ENCODE data around the gene EPHB1. TPM values are rescaled to one million over a fixed set of nuclear protein-coding genes. Genes with fewer than 3 reads are reported as not detected.

EPHB1 gene
- total RNA-seq, 1 experiment from 2014 or later: 0.86 TPM

GRCh38 chr3:135018149-135018923, 223.3 kb downstream of the EPHB1 start:
- POLR2A ChIA-PET: no interaction called here
- CTCF ChIA-PET: no interaction called here
- H3K27ac ChIP-seq (ENCODE audit: low read depth, low read length): no peak overlapping the region

GRCh38 chr3:135020181-135020580, 225.1 kb downstream of the EPHB1 start:
- Histone ChIP-seq H3K79me2 (ENCODE audit: insufficient read depth, low read length) (no peaks in the 10 kb centered on the region), H4K20me1 (ENCODE audit: insufficient read depth) (no peaks in the 10 kb centered on the region), H3K4me1 (ENCODE audit: control insufficient read depth in 1 of 2, insufficient read depth in 2 of 2, low read length in 2 of 2) (no peaks in the 10 kb centered on the region), H3K36me3 (ENCODE audit: control insufficient read depth in 1 of 2, insufficient read depth in 2 of 2, low read length in 2 of 2) (no peaks in the 10 kb centered on the region), H3K27ac (ENCODE audit: low read depth, low read length) (no peak overlapping the region), H3K27me3 (ENCODE audit: insufficient read depth, low read length) (0 out of 2 replicates have a peak, but pooled peaks cover 12% of the 10 kb centered on the region), H3K9ac (ENCODE audit: low read length) (no peak overlapping the region), H3K4me3 (replicated peaks in 1 of 2; ENCODE audit: low read depth in 1 of 2, low read length in 2 of 2) (no peak overlapping the region), H3K4me2 (ENCODE audit: low read length) (no peak overlapping the region), H3K9me2 (ENCODE audit: insufficient read depth) (no peaks in the 10 kb centered on the region), H3K9me3 (ENCODE audit: control insufficient read depth in 1 of 2, insufficient read depth in 1 of 2, low read depth in 1 of 2, low read length in 2 of 2) (no peaks in the 10 kb centered on the region), H2AFZ (ENCODE audit: low read depth, low read length, poor library complexity, severe bottlenecking) (no peak overlapping the region)
- ChIA-PET RAD21 (ENCODE audit: low non-redundant PET in 1 of 2, low total read pairs in 2 of 2, uncharacterized antibody in 2 of 2, unreplicated experiment in 2 of 2) (no interaction called here), POLR2A (no interaction called here), CTCF (no interaction called here)
- DNase-seq (ENCODE audit: low read depth, low spot score) (no peak), ATAC-seq (no peak)
- intact Hi-C loops (cut with micrococcal nuclease): no loop called here
- no TSS peak for BruUV-seq (replicated peaks)
- TF ChIP-seq CBX3 (IDR thresholded peaks at IDR 0.05; ENCODE audit: low read depth): no peak
- no peak for TF ChIP-seq CEBPB (IDR thresholded peaks at IDR 0.05; ENCODE audit: low read depth)
- TF ChIP-seq ELF1 (IDR thresholded peaks at IDR 0.05; ENCODE audit: borderline replicate concordance, low read depth): no peak
- no peak for TF ChIP-seq EZH2phosphoT487 (IDR thresholded peaks at IDR 0.05; ENCODE audit: borderline replicate concordance)
- TF ChIP-seq, protein P1, sequence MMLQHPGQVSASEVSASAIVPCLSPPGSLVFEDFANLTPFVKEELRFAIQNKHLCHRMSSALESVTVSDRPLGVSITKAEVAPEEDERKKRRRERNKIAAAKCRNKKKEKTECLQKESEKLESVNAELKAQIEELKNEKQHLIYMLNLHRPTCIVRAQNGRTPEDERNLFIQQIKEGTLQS (IDR thresholded peaks at IDR 0.05): no peak
- TF ChIP-seq, protein P2, sequence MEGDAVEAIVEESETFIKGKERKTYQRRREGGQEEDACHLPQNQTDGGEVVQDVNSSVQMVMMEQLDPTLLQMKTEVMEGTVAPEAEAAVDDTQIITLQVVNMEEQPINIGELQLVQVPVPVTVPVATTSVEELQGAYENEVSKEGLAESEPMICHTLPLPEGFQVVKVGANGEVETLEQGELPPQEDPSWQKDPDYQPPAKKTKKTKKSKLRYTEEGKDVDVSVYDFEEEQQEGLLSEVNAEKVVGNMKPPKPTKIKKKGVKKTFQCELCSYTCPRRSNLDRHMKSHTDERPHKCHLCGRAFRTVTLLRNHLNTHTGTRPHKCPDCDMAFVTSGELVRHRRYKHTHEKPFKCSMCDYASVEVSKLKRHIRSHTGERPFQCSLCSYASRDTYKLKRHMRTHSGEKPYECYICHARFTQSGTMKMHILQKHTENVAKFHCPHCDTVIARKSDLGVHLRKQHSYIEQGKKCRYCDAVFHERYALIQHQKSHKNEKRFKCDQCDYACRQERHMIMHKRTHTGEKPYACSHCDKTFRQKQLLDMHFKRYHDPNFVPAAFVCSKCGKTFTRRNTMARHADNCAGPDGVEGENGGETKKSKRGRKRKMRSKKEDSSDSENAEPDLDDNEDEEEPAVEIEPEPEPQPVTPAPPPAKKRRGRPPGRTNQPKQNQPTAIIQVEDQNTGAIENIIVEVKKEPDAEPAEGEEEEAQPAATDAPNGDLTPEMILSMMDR (IDR thresholded peaks at IDR 0.05 in 2 of 3, conservative IDR thresholded peaks at IDR 0.05 in 1 of 3; ENCODE audit: borderline replicate concordance in 1 of 3, insufficient read depth in 1 of 3, low read depth in 2 of 3, low read length in 2 of 3): no peak
- no peak for TF ChIP-seq ZNF274 (IDR thresholded peaks at IDR 0.05; ENCODE audit: low read depth, low read length)
- TF ChIP-seq, protein P3, sequence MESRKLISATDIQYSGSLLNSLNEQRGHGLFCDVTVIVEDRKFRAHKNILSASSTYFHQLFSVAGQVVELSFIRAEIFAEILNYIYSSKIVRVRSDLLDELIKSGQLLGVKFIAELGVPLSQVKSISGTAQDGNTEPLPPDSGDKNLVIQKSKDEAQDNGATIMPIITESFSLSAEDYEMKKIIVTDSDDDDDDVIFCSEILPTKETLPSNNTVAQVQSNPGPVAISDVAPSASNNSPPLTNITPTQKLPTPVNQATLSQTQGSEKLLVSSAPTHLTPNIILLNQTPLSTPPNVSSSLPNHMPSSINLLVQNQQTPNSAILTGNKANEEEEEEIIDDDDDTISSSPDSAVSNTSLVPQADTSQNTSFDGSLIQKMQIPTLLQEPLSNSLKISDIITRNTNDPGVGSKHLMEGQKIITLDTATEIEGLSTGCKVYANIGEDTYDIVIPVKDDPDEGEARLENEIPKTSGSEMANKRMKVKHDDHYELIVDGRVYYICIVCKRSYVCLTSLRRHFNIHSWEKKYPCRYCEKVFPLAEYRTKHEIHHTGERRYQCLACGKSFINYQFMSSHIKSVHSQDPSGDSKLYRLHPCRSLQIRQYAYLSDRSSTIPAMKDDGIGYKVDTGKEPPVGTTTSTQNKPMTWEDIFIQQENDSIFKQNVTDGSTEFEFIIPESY (IDR thresholded peaks at IDR 0.05; ENCODE audit: extremely low read depth, insufficient replicate concordance, low read length): no peak
- TF ChIP-seq EGR1 (IDR thresholded peaks at IDR 0.05; ENCODE audit: low read depth): no peak
- no peak for TF ChIP-seq FOSL1 (IDR thresholded peaks at IDR 0.05; ENCODE audit: low read depth)

More at GRCh38 chr3:135018149-135018923, 223.3 kb downstream of the EPHB1 start:
- ATAC-seq: no peak
- no peaks in the 10 kb centered on the region for H3K4me1 ChIP-seq (ENCODE audit: control insufficient read depth in 1 of 2, insufficient read depth in 2 of 2, low read length in 2 of 2)
- RAD21 ChIA-PET (ENCODE audit: low non-redundant PET in 1 of 2, low total read pairs in 2 of 2, uncharacterized antibody in 2 of 2, unreplicated experiment in 2 of 2): no interaction called here
- H3K4me2 ChIP-seq (ENCODE audit: low read length): no peak overlapping the region
- BruUV-seq (replicated peaks): no TSS peak
- intact Hi-C loops (cut with micrococcal nuclease): no loop called here
- H3K9me3 ChIP-seq (ENCODE audit: control insufficient read depth in 1 of 2, insufficient read depth in 1 of 2, low read depth in 1 of 2, low read length in 2 of 2): no peaks in the 10 kb centered on the region
- H3K36me3 ChIP-seq (ENCODE audit: control insufficient read depth in 1 of 2, insufficient read depth in 2 of 2, low read length in 2 of 2): no peaks in the 10 kb centered on the region
- peaks cover 12% of the 10 kb centered on the region; the same call in 1 of the 2 replicates for H3K27me3 ChIP-seq (ENCODE audit: insufficient read depth, low read length)
- no peak for DNase-seq (ENCODE audit: low read depth, low spot score)
- TF ChIP-seq, protein P3 (IDR thresholded peaks at IDR 0.05; ENCODE audit: extremely low read depth, insufficient replicate concordance, low read length): no peak
- TF ChIP-seq RAD21 (IDR thresholded peaks at IDR 0.05; ENCODE audit: low read depth): no peak
- no peak for TF ChIP-seq SRF (IDR thresholded peaks at IDR 0.05; ENCODE audit: low read depth)
- no peak overlapping the region for H3K9ac ChIP-seq (ENCODE audit: low read length)
- no peak overlapping the region for H3K4me3 ChIP-seq (replicated peaks in 1 of 2; ENCODE audit: low read depth in 1 of 2, low read length in 2 of 2)
- no peaks in the 10 kb centered on the region for H4K20me1 ChIP-seq (ENCODE audit: insufficient read depth)
- no peak overlapping the region for H2AFZ ChIP-seq (ENCODE audit: low read depth, low read length, poor library complexity, severe bottlenecking)
- no peaks in the 10 kb centered on the region for H3K79me2 ChIP-seq (ENCODE audit: insufficient read depth, low read length)
- H3K9me2 ChIP-seq (ENCODE audit: insufficient read depth): no peaks in the 10 kb centered on the region

Measured in HCT116 (cell line).